Measurements from ENCODE around the gene CHD6.

Gene CHD6

GRCh38 chr20:41418031-41418430, 200.1 kb downstream of the CHD6 start:
- TF ChIP-seq, protein P1, sequence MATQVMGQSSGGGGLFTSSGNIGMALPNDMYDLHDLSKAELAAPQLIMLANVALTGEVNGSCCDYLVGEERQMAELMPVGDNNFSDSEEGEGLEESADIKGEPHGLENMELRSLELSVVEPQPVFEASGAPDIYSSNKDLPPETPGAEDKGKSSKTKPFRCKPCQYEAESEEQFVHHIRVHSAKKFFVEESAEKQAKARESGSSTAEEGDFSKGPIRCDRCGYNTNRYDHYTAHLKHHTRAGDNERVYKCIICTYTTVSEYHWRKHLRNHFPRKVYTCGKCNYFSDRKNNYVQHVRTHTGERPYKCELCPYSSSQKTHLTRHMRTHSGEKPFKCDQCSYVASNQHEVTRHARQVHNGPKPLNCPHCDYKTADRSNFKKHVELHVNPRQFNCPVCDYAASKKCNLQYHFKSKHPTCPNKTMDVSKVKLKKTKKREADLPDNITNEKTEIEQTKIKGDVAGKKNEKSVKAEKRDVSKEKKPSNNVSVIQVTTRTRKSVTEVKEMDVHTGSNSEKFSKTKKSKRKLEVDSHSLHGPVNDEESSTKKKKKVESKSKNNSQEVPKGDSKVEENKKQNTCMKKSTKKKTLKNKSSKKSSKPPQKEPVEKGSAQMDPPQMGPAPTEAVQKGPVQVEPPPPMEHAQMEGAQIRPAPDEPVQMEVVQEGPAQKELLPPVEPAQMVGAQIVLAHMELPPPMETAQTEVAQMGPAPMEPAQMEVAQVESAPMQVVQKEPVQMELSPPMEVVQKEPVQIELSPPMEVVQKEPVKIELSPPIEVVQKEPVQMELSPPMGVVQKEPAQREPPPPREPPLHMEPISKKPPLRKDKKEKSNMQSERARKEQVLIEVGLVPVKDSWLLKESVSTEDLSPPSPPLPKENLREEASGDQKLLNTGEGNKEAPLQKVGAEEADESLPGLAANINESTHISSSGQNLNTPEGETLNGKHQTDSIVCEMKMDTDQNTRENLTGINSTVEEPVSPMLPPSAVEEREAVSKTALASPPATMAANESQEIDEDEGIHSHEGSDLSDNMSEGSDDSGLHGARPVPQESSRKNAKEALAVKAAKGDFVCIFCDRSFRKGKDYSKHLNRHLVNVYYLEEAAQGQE (IDR thresholded peaks at IDR 0.05; ENCODE audit: insufficient replicate concordance, low read depth), result no peak
- TF ChIP-seq GABPA (IDR thresholded peaks at IDR 0.05; ENCODE audit: low read depth), result no peak
- TF ChIP-seq, protein P2, sequence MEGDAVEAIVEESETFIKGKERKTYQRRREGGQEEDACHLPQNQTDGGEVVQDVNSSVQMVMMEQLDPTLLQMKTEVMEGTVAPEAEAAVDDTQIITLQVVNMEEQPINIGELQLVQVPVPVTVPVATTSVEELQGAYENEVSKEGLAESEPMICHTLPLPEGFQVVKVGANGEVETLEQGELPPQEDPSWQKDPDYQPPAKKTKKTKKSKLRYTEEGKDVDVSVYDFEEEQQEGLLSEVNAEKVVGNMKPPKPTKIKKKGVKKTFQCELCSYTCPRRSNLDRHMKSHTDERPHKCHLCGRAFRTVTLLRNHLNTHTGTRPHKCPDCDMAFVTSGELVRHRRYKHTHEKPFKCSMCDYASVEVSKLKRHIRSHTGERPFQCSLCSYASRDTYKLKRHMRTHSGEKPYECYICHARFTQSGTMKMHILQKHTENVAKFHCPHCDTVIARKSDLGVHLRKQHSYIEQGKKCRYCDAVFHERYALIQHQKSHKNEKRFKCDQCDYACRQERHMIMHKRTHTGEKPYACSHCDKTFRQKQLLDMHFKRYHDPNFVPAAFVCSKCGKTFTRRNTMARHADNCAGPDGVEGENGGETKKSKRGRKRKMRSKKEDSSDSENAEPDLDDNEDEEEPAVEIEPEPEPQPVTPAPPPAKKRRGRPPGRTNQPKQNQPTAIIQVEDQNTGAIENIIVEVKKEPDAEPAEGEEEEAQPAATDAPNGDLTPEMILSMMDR (IDR thresholded peaks at IDR 0.05; ENCODE audit: insufficient read depth, low read length), result no peak

GRCh38 chr20:41415191-41415590, 203.0 kb downstream of the CHD6 start:
- no peak for DNase-seq (ENCODE audit: low read depth in 1 of 2, low spot score in 1 of 2)
- H3K4me3 ChIP-seq (replicated peaks; ENCODE audit: insufficient read depth, low read length), result no peak overlapping the region
- TF ChIP-seq SPI1 (IDR thresholded peaks at IDR 0.05; ENCODE audit: borderline replicate concordance, low read depth), result no peak
- TF ChIP-seq, protein P2 (IDR thresholded peaks at IDR 0.05; ENCODE audit: insufficient read depth, low read length), result no peak
- no peak for TF ChIP-seq POLR2AphosphoS5 (IDR thresholded peaks at IDR 0.05; ENCODE audit: low read depth)
- TF ChIP-seq, protein P1 (IDR thresholded peaks at IDR 0.05; ENCODE audit: insufficient replicate concordance, low read depth), result no peak
- TF ChIP-seq GABPA (IDR thresholded peaks at IDR 0.05; ENCODE audit: low read depth), result no peak
- H3K27me3 ChIP-seq (ENCODE audit: insufficient read depth, poor library complexity, severe bottlenecking), result no peaks in the 10 kb centered on the region
- H3K27ac ChIP-seq (replicated peaks), result no peak overlapping the region

More at GRCh38 chr20:41418031-41418430, 200.1 kb downstream of the CHD6 start:
- DNase-seq (ENCODE audit: low read depth in 1 of 2, low spot score in 1 of 2), result no peak
- Histone ChIP-seq H3K27ac (replicated peaks) (no peak overlapping the region), H3K4me3 (replicated peaks; ENCODE audit: insufficient read depth, low read length) (no peak overlapping the region), H3K27me3 (ENCODE audit: insufficient read depth, poor library complexity, severe bottlenecking) (no peaks in the 10 kb centered on the region)

DNA sequence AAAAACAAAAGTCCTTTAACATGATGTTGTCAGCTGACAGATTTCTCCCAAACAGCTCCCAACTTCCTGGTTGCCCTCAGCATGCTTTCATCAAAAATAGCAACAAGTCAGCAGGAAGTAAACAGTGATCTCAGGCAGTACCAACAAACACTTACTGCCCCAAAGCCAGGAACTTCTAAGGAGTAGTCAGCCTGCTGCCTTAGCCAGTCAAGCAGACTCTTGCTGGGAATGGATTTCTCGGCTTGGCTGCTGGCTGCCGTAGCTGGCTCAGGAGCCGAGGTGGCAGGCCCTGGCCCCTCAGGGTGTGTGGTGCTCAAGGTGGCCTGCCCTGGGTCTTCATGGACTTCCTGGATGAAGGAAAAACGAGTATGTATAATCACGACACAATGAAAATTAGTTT, 205.0 kb downstream of the CHD6 start:
- Histone ChIP-seq H3K4me3 (replicated peaks; ENCODE audit: insufficient read depth, low read length) (no peak overlapping the region), H3K27ac (replicated peaks) (no peak overlapping the region), H3K27me3 (ENCODE audit: insufficient read depth, poor library complexity, severe bottlenecking) (no peaks in the 10 kb centered on the region)
- no peak for DNase-seq (ENCODE audit: low read depth in 1 of 2, low spot score in 1 of 2)
- TF ChIP-seq, protein P2 (IDR thresholded peaks at IDR 0.05; ENCODE audit: insufficient read depth, low read length), result no peak

DNA sequence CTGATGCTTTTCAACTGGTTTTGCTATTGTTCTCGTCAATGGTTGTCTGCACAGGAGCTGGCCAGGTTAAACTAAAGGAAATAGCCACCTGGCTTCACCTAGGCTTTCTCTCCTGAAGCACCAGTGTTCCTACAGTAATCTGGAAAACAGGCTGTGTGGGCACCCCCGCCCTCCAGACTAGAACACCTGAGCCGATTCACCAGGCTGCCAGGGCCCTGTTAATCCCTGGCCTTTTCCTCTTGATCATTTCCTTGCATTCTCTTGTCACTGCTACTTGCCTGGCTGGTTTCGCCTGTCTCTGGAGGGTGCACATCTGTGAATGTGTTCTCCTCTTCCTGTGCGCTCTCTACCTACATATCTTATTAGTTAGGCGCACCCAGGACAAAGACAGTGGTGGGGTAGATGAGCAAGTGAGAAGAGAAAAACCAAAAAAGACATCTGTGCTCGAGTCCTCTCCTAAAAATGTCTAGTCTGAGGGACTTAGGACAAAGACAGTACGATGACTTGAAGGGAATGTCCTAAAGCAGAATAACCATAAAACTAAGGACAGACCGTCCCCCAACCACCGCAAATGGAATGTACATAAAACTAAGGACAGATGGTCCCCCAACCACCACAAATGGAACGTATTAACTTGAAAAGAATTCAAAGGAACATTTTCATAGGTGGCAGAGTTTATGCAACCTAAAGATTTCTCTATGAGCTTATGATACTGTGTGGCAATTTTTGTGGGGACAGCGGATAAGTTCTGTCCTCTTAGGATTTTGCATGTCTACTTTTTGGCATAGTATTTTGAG, 205.7 kb downstream of the CHD6 start:
- no peaks in the 10 kb centered on the region for H3K27me3 ChIP-seq (ENCODE audit: insufficient read depth, poor library complexity, severe bottlenecking)
- TF ChIP-seq, protein P2 (IDR thresholded peaks at IDR 0.05; ENCODE audit: insufficient read depth, low read length), result no peak
- TF ChIP-seq POLR2AphosphoS5 (IDR thresholded peaks at IDR 0.05; ENCODE audit: low read depth) (no peak), SPI1 (IDR thresholded peaks at IDR 0.05; ENCODE audit: borderline replicate concordance, low read depth) (no peak), GABPA (IDR thresholded peaks at IDR 0.05; ENCODE audit: low read depth) (no peak)
- TF ChIP-seq, protein P1 (IDR thresholded peaks at IDR 0.05; ENCODE audit: insufficient replicate concordance, low read depth), result no peak
- no peak overlapping the region for H3K27ac ChIP-seq (replicated peaks)
- H3K4me3 ChIP-seq (replicated peaks; ENCODE audit: insufficient read depth, low read length), result no peak overlapping the region
- DNase-seq (ENCODE audit: low read depth in 1 of 2, low spot score in 1 of 2), result no peak
